K562 (cell line): ENCODE measurements around the gene ZNF785. TPM values are rescaled to one million over a fixed set of nuclear protein-coding genes. Genes with fewer than 3 reads are reported as not detected.

ENCODE experiments used
- CBFB ChIP-seq: sonication (generic); formaldehyde crosslinking; IDR thresholded peaks from 2 replicates; pipeline ENCODE4 v1.4.0; 2020; ENCODE audit warnings: mild to moderate bottlenecking, missing genetic modification reagents
- DPF2 ChIP-seq: fragments of 450-650 bp; IDR thresholded peaks from 2 replicates; pipeline ENCODE4 v1.6.1; 2016
- FIP1L1 ChIP-seq: fragments of 200-400 bp; formaldehyde crosslinking; IDR thresholded peaks from 2 replicates; pipeline ENCODE4 v1.6.1; 2018; ENCODE audit warnings: mild to moderate bottlenecking, low read depth, low read length; ENCODE audit not compliant: poor library complexity, severe bottlenecking
- FOXA1 ChIP-seq: fragments of 450-650 bp; IDR thresholded peaks from 2 replicates; pipeline ENCODE4 v1.6.1; 2016; ENCODE audit warnings: mild to moderate bottlenecking, borderline replicate concordance
- FOXA3 ChIP-seq, 2 experiments: fragments of 450-650 bp in 1 of 2; sonication (generic) in 1 of 2; formaldehyde crosslinking; IDR thresholded peaks in 1 of 2; conservative IDR thresholded peaks in 1 of 2; 2 replicates each; pipeline versions ENCODE4 v1.4.0 to v1.8.0; 2020 to 2022; ENCODE audit warnings: mild to moderate bottlenecking in 2 of 2, missing genetic modification reagents in 1 of 2
- ILK ChIP-seq: fragments of 450-650 bp; IDR thresholded peaks from 2 replicates; pipeline ENCODE4 v1.6.1; 2016; ENCODE audit warnings: missing genetic modification characterization, low read depth, mild to moderate bottlenecking, missing compliant biosample characterization, moderate library complexity, borderline replicate concordance
- NFIX ChIP-seq: fragments of 250-450 bp; sonication (Bioruptor Pico); IDR thresholded peaks from 2 replicates; pipeline ENCODE4 v1.4.0; 2020; ENCODE audit warnings: low read depth, mild to moderate bottlenecking, moderate library complexity
- RBM14 ChIP-seq: fragments of 200-400 bp; formaldehyde crosslinking; IDR thresholded peaks from 2 replicates; pipeline ENCODE4 v1.6.1; 2018; ENCODE audit warnings: low read depth, mild to moderate bottlenecking, low read length, moderate library complexity, borderline replicate concordance; ENCODE audit not compliant: insufficient read depth
- RCOR1 ChIP-seq, 2 experiments: IDR thresholded peaks; 2 replicates each; pipeline ENCODE4 v1.6.1; 2012; ENCODE audit warnings: low read depth in 2 of 2, low read length in 2 of 2, borderline replicate concordance in 1 of 2, improper control_type of control experiment in 1 of 2
- ZEB2 ChIP-seq: fragments of 450-650 bp; IDR thresholded peaks from 2 replicates; pipeline ENCODE4 v1.6.1; 2016
- ZNF644 ChIP-seq: fragments of 200-800 bp; sonication (Bioruptor generic); IDR thresholded peaks from 2 replicates; pipeline ENCODE4 v1.6.1; 2016; ENCODE audit warnings: low read depth, missing genetic modification characterization, missing compliant biosample characterization
- ZNF785 ChIP-seq: fragments of 250-450 bp; sonication (Bioruptor Pico); IDR thresholded peaks from 2 replicates; pipeline ENCODE4 v1.4.0; 2020; ENCODE audit warnings: mild to moderate bottlenecking
- polyA plus RNA-seq, 8 experiments: library from polyadenylated mRNA; depleted of rRNA in 4 of 8; stranded (reverse) in 5 of 8; unstranded in 3 of 8; fragments of >200 nt; fragmentation: Nextera tagmentation in 2 of 8; fragmentation: Illumina TruSeq in 1 of 8; extraction: Ambion mirVana in 2 of 8; extraction: Trizol in 1 of 8; gene quantifications; 2 replicates each; pipeline versions ENCODE4 v1.2.1 to v1.2.3, GENCODE V29; 2011 to 2014; ENCODE audit warnings: inconsistent platforms in 1 of 8, missing spikeins in 1 of 8
- total RNA-seq, 7 experiments: library from RNA; depleted of rRNA in 6 of 7; stranded (reverse); fragments of >200 nt in 6 of 7; fragmentation: Illumina TruSeq in 2 of 7; extraction: Trizol in 2 of 7; gene quantifications; 2 replicates each; pipeline versions ENCODE4 v1.2.1 to v1.2.3, GENCODE V29; 2011 to 2021; ENCODE audit warnings: low replicate concordance in 1 of 7
- TF ChIP-seq, protein P1 (sequence below): fragments of 250-450 bp; sonication (Bioruptor Pico); IDR thresholded peaks from 2 replicates; pipeline ENCODE4 v1.8.0; 2021; ENCODE audit warnings: moderate library complexity, mild to moderate bottlenecking, inconsistent platforms
- TF ChIP-seq, protein P2 (sequence below): fragments of 450-650 bp; IDR thresholded peaks from 2 replicates; pipeline ENCODE4 v1.6.1; 2017; ENCODE audit warnings: antibody characterized with exemption
- TF ChIP-seq, protein P3 (sequence below): fragments of 450-650 bp; IDR thresholded peaks from 2 replicates; pipeline ENCODE4 v1.7.1; 2018; ENCODE audit warnings: mild to moderate bottlenecking, low read depth; ENCODE audit not compliant: partially characterized antibody
- TF ChIP-seq, protein P4 (sequence below): fragments of 450-650 bp; IDR thresholded peaks from 2 replicates; pipeline ENCODE4 v1.6.1; 2016; ENCODE audit warnings: borderline replicate concordance

ZNF785 gene
- total and polyA plus RNA-seq, 9 of the 15 experiments (the other 6 are each of a cell fraction or from before 2014, with no cell fraction given) = 0.64 to 11.0 (median 6.4) TPM

DNA sequence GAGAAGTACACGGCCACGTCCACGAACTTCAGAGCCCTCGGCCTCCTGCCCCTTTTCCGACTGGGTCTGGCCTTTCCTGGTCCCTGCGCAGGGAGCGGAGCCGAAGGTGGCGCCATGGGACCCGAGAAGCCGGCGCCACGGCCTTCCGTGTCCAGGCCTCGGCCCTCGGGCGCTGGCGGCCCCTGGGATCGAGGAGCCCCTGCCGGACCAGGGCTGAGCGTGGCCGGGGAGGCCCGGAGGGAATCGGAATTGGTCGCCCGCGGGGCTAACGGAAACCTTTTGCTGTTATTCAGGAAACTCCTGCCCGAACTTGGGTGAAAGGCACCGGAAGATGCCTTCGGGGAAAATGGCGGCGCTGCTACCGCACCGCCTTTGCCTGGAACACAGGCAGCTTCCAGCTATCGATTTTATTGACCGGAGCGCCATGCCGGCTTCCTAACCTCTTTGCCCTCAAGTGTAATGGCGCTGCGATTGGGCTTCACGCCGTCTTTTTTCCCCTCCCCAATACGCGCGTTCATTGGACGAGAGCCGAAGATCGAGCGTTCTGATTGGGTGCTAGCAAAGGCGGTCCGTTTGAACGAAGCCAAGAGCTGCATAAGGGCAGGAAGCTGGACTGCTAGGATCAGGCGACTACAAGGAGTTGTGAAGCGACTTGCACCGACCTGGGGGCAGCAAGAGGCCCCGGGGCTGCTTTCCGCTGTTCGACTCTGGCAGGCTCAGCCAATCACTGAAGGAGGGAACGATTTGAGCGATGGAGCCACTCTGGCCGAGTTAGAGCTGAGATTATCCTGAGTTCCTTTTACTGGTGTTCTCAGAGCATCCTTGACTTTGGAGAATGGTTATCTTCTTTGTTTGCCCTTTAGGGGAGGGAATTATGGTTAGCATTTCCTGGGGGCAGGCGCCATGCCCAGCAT, 24.7 kb upstream of the ZNF785 start, which contains the start of gene ZNF689 (continued):
- TF ChIP-seq NFIX (CRISPR knock-in tag) = no peak
- peak; percentile 42; the same call in 1 of the 2 replicates for TF ChIP-seq CBFB
- TF ChIP-seq ZNF644 = no peak
- no peak for TF ChIP-seq ZEB2
- peak; percentile 63 for TF ChIP-seq FIP1L1
- TF ChIP-seq, protein P1, sequence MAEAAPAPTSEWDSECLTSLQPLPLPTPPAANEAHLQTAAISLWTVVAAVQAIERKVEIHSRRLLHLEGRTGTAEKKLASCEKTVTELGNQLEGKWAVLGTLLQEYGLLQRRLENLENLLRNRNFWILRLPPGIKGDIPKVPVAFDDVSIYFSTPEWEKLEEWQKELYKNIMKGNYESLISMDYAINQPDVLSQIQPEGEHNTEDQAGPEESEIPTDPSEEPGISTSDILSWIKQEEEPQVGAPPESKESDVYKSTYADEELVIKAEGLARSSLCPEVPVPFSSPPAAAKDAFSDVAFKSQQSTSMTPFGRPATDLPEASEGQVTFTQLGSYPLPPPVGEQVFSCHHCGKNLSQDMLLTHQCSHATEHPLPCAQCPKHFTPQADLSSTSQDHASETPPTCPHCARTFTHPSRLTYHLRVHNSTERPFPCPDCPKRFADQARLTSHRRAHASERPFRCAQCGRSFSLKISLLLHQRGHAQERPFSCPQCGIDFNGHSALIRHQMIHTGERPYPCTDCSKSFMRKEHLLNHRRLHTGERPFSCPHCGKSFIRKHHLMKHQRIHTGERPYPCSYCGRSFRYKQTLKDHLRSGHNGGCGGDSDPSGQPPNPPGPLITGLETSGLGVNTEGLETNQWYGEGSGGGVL (CRISPR knock-in tag) = no peak
- TF ChIP-seq, protein P2, sequence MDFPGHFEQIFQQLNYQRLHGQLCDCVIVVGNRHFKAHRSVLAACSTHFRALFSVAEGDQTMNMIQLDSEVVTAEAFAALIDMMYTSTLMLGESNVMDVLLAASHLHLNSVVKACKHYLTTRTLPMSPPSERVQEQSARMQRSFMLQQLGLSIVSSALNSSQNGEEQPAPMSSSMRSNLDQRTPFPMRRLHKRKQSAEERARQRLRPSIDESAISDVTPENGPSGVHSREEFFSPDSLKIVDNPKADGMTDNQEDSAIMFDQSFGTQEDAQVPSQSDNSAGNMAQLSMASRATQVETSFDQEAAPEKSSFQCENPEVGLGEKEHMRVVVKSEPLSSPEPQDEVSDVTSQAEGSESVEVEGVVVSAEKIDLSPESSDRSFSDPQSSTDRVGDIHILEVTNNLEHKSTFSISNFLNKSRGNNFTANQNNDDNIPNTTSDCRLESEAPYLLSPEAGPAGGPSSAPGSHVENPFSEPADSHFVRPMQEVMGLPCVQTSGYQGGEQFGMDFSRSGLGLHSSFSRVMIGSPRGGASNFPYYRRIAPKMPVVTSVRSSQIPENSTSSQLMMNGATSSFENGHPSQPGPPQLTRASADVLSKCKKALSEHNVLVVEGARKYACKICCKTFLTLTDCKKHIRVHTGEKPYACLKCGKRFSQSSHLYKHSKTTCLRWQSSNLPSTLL = no peak
- TF ChIP-seq FOXA3 (CRISPR knock-in tag; conservative IDR thresholded peaks at IDR 0.05 in 1 of 2, IDR thresholded peaks at IDR 0.05 in 1 of 2) = no peak
- no peak for TF ChIP-seq ZNF785 (CRISPR knock-in tag)
- peak; percentile 98; the same call in 1 of the 2 replicates for TF ChIP-seq RBM14
- no peak for TF ChIP-seq ILK (tag)
- TF ChIP-seq, protein P3, sequence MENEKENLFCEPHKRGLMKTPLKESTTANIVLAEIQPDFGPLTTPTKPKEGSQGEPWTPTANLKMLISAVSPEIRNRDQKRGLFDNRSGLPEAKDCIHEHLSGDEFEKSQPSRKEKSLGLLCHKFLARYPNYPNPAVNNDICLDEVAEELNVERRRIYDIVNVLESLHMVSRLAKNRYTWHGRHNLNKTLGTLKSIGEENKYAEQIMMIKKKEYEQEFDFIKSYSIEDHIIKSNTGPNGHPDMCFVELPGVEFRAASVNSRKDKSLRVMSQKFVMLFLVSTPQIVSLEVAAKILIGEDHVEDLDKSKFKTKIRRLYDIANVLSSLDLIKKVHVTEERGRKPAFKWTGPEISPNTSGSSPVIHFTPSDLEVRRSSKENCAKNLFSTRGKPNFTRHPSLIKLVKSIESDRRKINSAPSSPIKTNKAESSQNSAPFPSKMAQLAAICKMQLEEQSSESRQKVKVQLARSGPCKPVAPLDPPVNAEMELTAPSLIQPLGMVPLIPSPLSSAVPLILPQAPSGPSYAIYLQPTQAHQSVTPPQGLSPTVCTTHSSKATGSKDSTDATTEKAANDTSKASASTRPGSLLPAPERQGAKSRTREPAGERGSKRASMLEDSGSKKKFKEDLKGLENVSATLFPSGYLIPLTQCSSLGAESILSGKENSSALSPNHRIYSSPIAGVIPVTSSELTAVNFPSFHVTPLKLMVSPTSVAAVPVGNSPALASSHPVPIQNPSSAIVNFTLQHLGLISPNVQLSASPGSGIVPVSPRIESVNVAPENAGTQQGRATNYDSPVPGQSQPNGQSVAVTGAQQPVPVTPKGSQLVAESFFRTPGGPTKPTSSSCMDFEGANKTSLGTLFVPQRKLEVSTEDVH = no peak
- TF ChIP-seq, protein P4, sequence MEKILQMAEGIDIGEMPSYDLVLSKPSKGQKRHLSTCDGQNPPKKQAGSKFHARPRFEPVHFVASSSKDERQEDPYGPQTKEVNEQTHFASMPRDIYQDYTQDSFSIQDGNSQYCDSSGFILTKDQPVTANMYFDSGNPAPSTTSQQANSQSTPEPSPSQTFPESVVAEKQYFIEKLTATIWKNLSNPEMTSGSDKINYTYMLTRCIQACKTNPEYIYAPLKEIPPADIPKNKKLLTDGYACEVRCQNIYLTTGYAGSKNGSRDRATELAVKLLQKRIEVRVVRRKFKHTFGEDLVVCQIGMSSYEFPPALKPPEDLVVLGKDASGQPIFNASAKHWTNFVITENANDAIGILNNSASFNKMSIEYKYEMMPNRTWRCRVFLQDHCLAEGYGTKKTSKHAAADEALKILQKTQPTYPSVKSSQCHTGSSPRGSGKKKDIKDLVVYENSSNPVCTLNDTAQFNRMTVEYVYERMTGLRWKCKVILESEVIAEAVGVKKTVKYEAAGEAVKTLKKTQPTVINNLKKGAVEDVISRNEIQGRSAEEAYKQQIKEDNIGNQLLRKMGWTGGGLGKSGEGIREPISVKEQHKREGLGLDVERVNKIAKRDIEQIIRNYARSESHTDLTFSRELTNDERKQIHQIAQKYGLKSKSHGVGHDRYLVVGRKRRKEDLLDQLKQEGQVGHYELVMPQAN = peak; percentile 47; the same call in 1 of the 2 replicates
- no peak for TF ChIP-seq DPF2
- TF ChIP-seq FOXA1 = no peak
- TF ChIP-seq RCOR1 (IDR thresholded peaks at IDR 0.05; ENCODE audit: borderline replicate concordance in 1 of 2, low read depth in 2 of 2, low read length in 2 of 2) = 0 out of 4 replicates have a peak, but pooled peaks of 1 of the 2 experiments have one; percentile 34
